Ovary (tissue), 3 donors: Measurements from ENCODE around the gene ARHGAP40.

Experiments used
- CTCF ChIP-seq, 3 donors: fragments of 450-650 bp in 2 of 3; fragments of 200-600 bp in 1 of 3; IDR thresholded peaks; one replicate each; pipeline versions ENCODE4 v1.5.1 to v1.8.0; 2016 to 2022; ENCODE audit warnings: antibody characterized with exemption in 3 of 3, mild to moderate bottlenecking in 1 of 3
- EP300 ChIP-seq: sonication (generic); formaldehyde crosslinking; IDR thresholded peaks from one replicate; pipeline ENCODE4 v1.6.1; 2017; ENCODE audit warnings: antibody characterized with exemption
- donor health status: DM: no; HTN: no; CAD: no.

- TF ChIP-seq CTCF (IDR thresholded peaks at IDR 0.05) = no peak
- no peak for TF ChIP-seq EP300
Measured at GRCh38 chr20:38579921-38580320, 21.7 kb upstream of the ARHGAP40 start.
